Ascending aorta (tissue), 2 donors: ENCODE results near the gene C4orf33. TPM values are rescaled to one million over a fixed set of nuclear protein-coding genes. Genes with fewer than 3 reads are reported as not detected.

ENCODE experiments used
- DNase-seq, 2 donors: peaks; one replicate each; pipeline ENCODE4 v3.0.0-alpha.2; 2019; ENCODE audit warnings: low spot score in 2 of 2
- H3K27ac ChIP-seq, 2 donors: fragments of 200-600 bp; sonication (generic); one replicate each; pipeline ENCODE4 v1.5.1; 2016 to 2017; ENCODE audit warnings: mild to moderate bottlenecking in 1 of 2
- H3K27me3 ChIP-seq: fragments of 200-600 bp; sonication (generic); one replicate; pipeline ENCODE4 v1.5.1; 2017
- H3K36me3 ChIP-seq, 2 donors: fragments of 200-600 bp; sonication (generic); one replicate each; pipeline ENCODE4 v1.5.1; 2016
- H3K4me1 ChIP-seq, 2 donors: fragments of 200-600 bp; sonication (generic); one replicate each; pipeline ENCODE4 v1.5.1; 2016 to 2017; ENCODE audit warnings: mild to moderate bottlenecking in 1 of 2
- H3K4me3 ChIP-seq, 2 donors: fragments of 200-600 bp; sonication (generic); one replicate each; pipeline ENCODE4 v1.5.1; 2016 to 2017; ENCODE audit warnings: mild to moderate bottlenecking in 1 of 2
- H3K9me3 ChIP-seq, 2 donors: fragments of 200-600 bp; sonication (generic); one replicate each; pipeline ENCODE4 v1.5.1; 2016
- intact Hi-C: fragments of 100-400 bp; cut with DNase I; formaldehyde crosslinking; loops from one replicate; pipeline ENCODE4 v1.15.1; 2023
- total RNA-seq: library from RNA; depleted of rRNA; stranded (reverse); fragments of >200 nt; gene quantifications from one replicate; pipeline ENCODE4 v1.1.0, GENCODE V29; 2016
- TF ChIP-seq, protein P1 (sequence below), 3 experiments: fragments of 200-600 bp in 2 of 3; fragments of 450-650 bp in 1 of 3; sonication (generic) in 2 of 3; IDR thresholded peaks; one replicate each; pipeline ENCODE4 v1.5.1; 2016 to 2019; ENCODE audit warnings: antibody characterized with exemption in 3 of 3, mild to moderate bottlenecking in 1 of 3, moderate library complexity in 1 of 3

The C4orf33 gene
- total RNA-seq, 1 donor from 2014 or later = 2.9 TPM

DNA sequence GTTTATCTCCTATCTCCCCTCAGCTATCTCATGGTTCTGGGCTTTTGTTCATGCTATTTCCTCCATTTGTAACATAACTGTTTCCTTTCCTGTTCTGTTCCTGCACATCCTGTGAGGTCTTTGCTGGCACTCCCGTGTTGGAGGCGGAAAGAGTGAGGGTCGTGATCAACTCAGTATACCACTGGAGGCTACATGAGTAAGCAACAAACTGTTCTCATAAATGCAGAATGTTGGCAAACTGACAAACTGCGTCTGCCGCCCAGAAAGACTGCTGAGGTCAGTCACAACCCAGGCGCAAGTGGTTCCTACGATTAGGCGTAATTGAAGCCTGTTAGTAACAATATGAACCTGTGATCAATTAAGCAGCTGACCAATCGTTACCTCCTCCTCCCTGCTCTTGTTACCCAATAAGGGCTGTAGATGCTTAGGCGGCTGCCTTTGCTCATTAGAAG lies 48.8 kb downstream of the C4orf33 start:
- TF ChIP-seq, protein P1, sequence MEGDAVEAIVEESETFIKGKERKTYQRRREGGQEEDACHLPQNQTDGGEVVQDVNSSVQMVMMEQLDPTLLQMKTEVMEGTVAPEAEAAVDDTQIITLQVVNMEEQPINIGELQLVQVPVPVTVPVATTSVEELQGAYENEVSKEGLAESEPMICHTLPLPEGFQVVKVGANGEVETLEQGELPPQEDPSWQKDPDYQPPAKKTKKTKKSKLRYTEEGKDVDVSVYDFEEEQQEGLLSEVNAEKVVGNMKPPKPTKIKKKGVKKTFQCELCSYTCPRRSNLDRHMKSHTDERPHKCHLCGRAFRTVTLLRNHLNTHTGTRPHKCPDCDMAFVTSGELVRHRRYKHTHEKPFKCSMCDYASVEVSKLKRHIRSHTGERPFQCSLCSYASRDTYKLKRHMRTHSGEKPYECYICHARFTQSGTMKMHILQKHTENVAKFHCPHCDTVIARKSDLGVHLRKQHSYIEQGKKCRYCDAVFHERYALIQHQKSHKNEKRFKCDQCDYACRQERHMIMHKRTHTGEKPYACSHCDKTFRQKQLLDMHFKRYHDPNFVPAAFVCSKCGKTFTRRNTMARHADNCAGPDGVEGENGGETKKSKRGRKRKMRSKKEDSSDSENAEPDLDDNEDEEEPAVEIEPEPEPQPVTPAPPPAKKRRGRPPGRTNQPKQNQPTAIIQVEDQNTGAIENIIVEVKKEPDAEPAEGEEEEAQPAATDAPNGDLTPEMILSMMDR (IDR thresholded peaks at IDR 0.05) = no peak
- Histone ChIP-seq H3K36me3 (no peaks in the 10 kb centered on the region), H3K4me1 (no peaks in the 10 kb centered on the region), H3K27ac (no peak overlapping the region), H3K4me3 (no peak overlapping the region), H3K27me3 (no peaks in the 10 kb centered on the region), H3K9me3 (no peaks in the 10 kb centered on the region)
- intact Hi-C loops = no loop called here
- no peak for DNase-seq

DNA sequence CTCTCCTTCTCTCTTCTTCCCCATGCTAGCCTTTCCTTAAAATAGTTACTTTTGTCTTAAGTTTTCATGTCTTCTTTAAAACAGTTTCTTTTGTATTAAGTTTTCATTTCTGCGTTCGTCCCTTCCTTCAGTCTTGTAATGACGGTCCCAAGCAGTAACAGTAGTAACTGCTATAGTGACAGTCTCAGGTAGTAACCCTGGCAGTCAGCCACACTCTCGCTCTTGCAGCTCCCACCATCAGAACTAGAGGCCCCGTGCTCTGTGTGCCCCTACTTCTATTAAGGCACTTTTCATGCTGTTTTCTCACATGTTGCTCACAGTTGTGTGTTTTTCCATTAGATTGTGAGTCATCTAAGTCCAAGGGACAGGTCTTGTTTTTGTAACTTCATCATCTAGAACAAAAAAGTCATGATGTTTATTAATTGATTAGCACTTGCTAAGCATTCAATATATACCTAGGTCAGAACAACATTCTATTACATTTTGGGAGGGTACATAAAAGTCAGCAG lies 49.3 kb downstream of the C4orf33 start:
- no peak for DNase-seq
- H3K9me3 ChIP-seq = no peaks in the 10 kb centered on the region
- no peak overlapping the region for H3K4me3 ChIP-seq
- intact Hi-C loops = no loop called here
- no peaks in the 10 kb centered on the region for H3K36me3 ChIP-seq
- no peak overlapping the region for H3K27ac ChIP-seq
- no peaks in the 10 kb centered on the region for H3K4me1 ChIP-seq
- TF ChIP-seq, protein P1 (IDR thresholded peaks at IDR 0.05) = no peak
- H3K27me3 ChIP-seq = no peaks in the 10 kb centered on the region

DNA sequence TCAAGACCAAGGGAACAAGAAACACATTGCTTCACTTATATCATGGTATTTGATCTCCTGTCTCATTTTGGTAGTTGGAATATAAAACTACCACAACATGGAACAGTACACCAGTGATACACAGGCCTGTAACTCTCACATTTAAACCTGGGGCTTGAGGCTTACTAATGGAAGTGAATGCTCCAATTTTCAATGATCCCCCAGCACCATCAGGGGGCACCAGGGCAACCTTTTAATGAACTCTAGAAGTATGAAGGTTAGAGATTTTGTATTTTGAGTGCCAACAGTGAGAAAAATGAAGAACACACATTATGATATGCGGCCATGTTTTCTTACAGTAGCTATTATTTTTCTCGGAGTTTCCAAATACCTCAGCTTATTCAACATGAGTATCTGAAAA lies 50.7 kb downstream of the C4orf33 start:
- DNase-seq = no peak
- TF ChIP-seq, protein P1 (IDR thresholded peaks at IDR 0.05) = no peak
- Histone ChIP-seq H3K4me1 (no peaks in the 10 kb centered on the region), H3K4me3 (no peak overlapping the region), H3K36me3 (no peaks in the 10 kb centered on the region), H3K9me3 (no peaks in the 10 kb centered on the region), H3K27me3 (no peaks in the 10 kb centered on the region), H3K27ac (no peak overlapping the region)
- intact Hi-C loops = no loop called here

DNA sequence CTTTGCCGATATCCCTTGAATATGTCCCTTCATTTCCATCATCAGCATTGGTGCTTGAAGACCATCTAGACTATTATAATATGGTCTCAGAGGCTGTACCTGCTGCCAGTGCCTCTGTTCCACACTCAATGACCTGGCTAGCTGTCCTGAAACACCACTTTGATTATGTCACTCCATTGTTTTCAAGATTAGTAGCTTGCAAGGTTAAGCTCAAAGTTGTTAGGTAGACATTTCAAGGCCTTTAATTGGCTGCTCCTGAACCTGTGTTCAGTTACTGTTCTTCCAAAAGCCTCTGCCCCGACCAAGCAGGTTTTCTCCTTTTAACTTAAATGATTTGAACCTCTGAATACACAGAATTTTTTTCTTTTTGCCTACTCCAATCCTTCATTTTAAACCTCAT lies 52.9 kb downstream of the C4orf33 start:
- Histone ChIP-seq H3K27ac (no peak overlapping the region), H3K27me3 (no peaks in the 10 kb centered on the region), H3K36me3 (no peaks in the 10 kb centered on the region), H3K9me3 (no peaks in the 10 kb centered on the region), H3K4me1 (no peaks in the 10 kb centered on the region), H3K4me3 (no peak overlapping the region)
- TF ChIP-seq, protein P1 (IDR thresholded peaks at IDR 0.05) = no peak
- intact Hi-C loops = no loop called here
- DNase-seq = no peak

DNA sequence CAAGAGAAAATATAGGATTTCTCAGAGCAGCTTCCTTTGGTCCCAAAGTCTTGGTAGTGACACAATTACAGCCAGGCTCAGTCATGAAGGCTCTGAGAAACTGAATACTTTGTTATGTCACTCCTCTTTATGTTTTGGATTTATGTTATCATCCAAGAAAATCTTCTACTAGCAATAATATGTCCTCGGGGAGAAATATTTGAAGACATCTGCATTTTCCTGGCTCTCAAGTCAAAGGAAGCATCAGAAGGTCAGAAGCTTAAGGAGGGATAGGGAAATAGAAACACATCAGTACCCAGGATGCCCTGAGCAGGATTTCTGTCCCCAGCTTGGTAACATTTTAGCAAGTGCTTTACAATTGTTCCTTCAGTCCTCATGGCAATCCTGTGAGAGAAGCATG lies 54.0 kb downstream of the C4orf33 start:
- Histone ChIP-seq H3K36me3 (no peaks in the 10 kb centered on the region), H3K27me3 (no peaks in the 10 kb centered on the region), H3K4me3 (no peak overlapping the region), H3K27ac (no peak overlapping the region), H3K4me1 (no peaks in the 10 kb centered on the region), H3K9me3 (no peaks in the 10 kb centered on the region)
- intact Hi-C loops = no loop called here
- no peak for DNase-seq
- TF ChIP-seq, protein P1 (IDR thresholded peaks at IDR 0.05) = no peak

DNA sequence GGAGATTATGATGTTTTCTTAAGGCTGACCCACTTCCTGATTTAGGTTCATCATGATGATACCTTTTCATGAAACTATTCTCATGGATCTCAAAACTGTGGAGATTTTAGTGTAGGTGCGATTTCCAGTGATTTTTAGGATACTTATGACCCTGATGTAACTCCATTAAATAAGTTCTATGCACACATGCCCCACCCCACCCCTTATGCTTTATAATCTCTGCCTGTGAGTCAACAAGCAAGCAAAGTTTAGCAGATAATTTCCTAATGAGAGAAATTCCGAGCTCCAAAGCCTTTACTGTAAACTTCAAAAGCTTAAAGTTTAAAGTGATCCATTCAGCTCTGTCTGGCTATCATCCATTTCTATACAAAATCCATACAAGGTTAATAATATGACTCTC lies 56.4 kb downstream of the C4orf33 start:
- TF ChIP-seq, protein P1 (IDR thresholded peaks at IDR 0.05) = no peak
- DNase-seq = no peak
- Histone ChIP-seq H3K4me1 (no peaks in the 10 kb centered on the region), H3K36me3 (no peaks in the 10 kb centered on the region), H3K4me3 (no peak overlapping the region), H3K27me3 (no peaks in the 10 kb centered on the region), H3K27ac (no peak overlapping the region), H3K9me3 (no peaks in the 10 kb centered on the region)
- intact Hi-C loops = no loop called here
